GM12873 (cell line): ENCODE measurements around the gene CCL24.

Experiments
- CTCF ChIP-seq: IDR thresholded peaks from 2 replicates; pipeline ENCODE4 v1.5.1; 2012; ENCODE audit warnings: low read depth, mild to moderate bottlenecking, moderate library complexity, low read length, control low read depth; ENCODE audit not compliant: insufficient read depth; ENCODE audit errors: missing control alignments

CCL24 gene

GRCh38 chr7:75830978-75831377 lies 17.4 kb upstream of the CCL24 start:
- TF ChIP-seq CTCF = no peak

GRCh38 chr7:75823198-75823910 lies 9.7 kb upstream of the CCL24 start:
- no peak for TF ChIP-seq CTCF

- TF ChIP-seq CTCF = no peak
Observed at GRCh38 chr7:75820688-75821087, 7.1 kb upstream of the CCL24 start.

GRCh38 chr7:75819711-75820110 lies 6.1 kb upstream of the CCL24 start:
- no peak for TF ChIP-seq CTCF

- no peak for TF ChIP-seq CTCF
Observed at GRCh38 chr7:75818472-75818871, 4.9 kb upstream of the CCL24 start.

GRCh38 chr7:75817116-75817515 lies 3.5 kb upstream of the CCL24 start:
- TF ChIP-seq CTCF = no peak

- TF ChIP-seq CTCF = no peak
Observed at GRCh38 chr7:75815418-75816064, 1.9 kb upstream of the CCL24 start.
